Immature natural killer cell (primary cell): ENCODE results near the gene ADORA2B. TPM values are rescaled to one million over a fixed set of nuclear protein-coding genes. Genes with fewer than 3 reads are reported as not detected.
"Not testable (repeated sequence)": the region's sequence is repeated elsewhere in the genome, so short reads cannot be mapped to it uniquely, and the experiment has no call there.

ENCODE experiments used
- DNase-seq, 3 donors: peaks; one replicate each; pipeline ENCODE4 v3.0.0; 2022; ENCODE audit warnings: mixed read lengths in 1 of 3
- H3K27ac Mint-ChIP-seq, 6 donors: one replicate each; pipeline ENCODE4 v1.8.0; 2020; ENCODE audit warnings: mixed read lengths in 6 of 6, mild to moderate bottlenecking in 5 of 6, inconsistent platforms in 4 of 6, moderate library complexity in 3 of 6
- H3K27me3 Mint-ChIP-seq, 3 donors: one replicate each; pipeline ENCODE4 v1.8.0; 2020 to 2021; ENCODE audit warnings: low read depth in 3 of 3, mild to moderate bottlenecking in 3 of 3, mixed read lengths in 3 of 3, moderate library complexity in 3 of 3, inconsistent platforms in 1 of 3
- H3K36me3 Mint-ChIP-seq, 3 donors: one replicate each; pipeline ENCODE4 v1.8.0; 2020; ENCODE audit warnings: mixed read lengths in 3 of 3, inconsistent platforms in 2 of 3, mild to moderate bottlenecking in 2 of 3
- H3K4me1 Mint-ChIP-seq, 2 donors: one replicate each; pipeline ENCODE4 v1.8.0; 2020; ENCODE audit warnings: inconsistent platforms in 2 of 2, mild to moderate bottlenecking in 2 of 2, mixed read lengths in 2 of 2, moderate library complexity in 1 of 2
- H3K4me3 Mint-ChIP-seq, 5 donors: one replicate each; pipeline ENCODE4 v1.8.0; 2020; ENCODE audit warnings: mild to moderate bottlenecking in 5 of 5, mixed read lengths in 5 of 5, inconsistent platforms in 3 of 5, moderate library complexity in 3 of 5
- H3K9me3 Mint-ChIP-seq, 6 donors: one replicate each; pipeline ENCODE4 v1.8.0; 2020; ENCODE audit warnings: mild to moderate bottlenecking in 6 of 6, mixed read lengths in 6 of 6, inconsistent platforms in 4 of 6, moderate library complexity in 3 of 6
- polyA plus RNA-seq, 3 donors: library from polyadenylated mRNA; unstranded; fragments of 300-500 nt; fragmentation: Illumina TruSeq; gene quantifications; one replicate each; pipeline ENCODE4 v1.2.3, GENCODE V29; 2021

ADORA2B gene
- polyA plus RNA-seq, result 1 to 10 TPM in 2 of 3 donors, under 1 TPM in 1; 0.96 to 1.6 (median 1.3) TPM

DNA sequence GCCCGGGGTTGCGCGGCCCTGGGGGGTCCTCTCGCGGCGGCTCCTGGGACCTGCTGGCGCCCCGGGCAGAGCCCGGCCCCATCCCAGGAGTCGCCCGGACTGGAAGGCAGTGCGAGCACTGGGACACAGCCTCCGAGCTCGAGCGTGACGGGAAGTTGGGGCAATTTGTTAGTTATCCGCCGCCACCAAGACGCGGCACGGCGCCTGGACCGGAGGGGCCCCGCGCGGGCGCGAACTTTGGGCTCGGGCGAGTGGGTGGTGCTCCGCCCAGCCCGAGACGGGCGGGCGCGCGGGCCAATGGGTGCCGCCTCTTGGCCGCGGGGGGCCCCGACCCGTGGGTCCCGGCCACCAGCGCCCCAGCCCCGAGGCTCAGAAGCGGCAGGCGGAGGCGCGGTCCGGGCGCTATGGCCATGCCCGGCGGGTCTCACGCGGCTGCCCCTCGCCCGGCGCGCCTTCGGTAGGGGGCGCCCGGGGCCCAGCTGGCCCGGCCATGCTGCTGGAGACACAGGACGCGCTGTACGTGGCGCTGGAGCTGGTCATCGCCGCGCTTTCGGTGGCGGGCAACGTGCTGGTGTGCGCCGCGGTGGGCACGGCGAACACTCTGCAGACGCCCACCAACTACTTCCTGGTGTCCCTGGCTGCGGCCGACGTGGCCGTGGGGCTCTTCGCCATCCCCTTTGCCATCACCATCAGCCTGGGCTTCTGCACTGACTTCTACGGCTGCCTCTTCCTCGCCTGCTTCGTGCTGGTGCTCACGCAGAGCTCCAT, at the start of gene ADORA2B:
Gene ADORA2B, plus strand, starts transcription at position 372 of the 768 bp plus-strand sequence. Its CDS starts 119 bp downstream, at position 491.
- H3K9me3 Mint-ChIP-seq, result no peaks in the 10 kb centered on the region
- peaks cover 0 to 3% (median 0%) of the 10 kb centered on the region in 3 donors for H3K36me3 Mint-ChIP-seq
- no peak within 1 kb of the TSS for H3K27ac Mint-ChIP-seq
- H3K4me1 Mint-ChIP-seq, result peaks cover 9 to 10% of the 10 kb centered on the region in 2 donors
- peaks cover 10 to 18% (median 17%) of the 10 kb centered on the region in 3 donors for H3K27me3 Mint-ChIP-seq
- DNase-seq, result peak; percentile 22 to 30 (median 24)
- H3K4me3 Mint-ChIP-seq, result peak within 1 kb of the TSS; percentile 78 to 87 (median 82)

DNA sequence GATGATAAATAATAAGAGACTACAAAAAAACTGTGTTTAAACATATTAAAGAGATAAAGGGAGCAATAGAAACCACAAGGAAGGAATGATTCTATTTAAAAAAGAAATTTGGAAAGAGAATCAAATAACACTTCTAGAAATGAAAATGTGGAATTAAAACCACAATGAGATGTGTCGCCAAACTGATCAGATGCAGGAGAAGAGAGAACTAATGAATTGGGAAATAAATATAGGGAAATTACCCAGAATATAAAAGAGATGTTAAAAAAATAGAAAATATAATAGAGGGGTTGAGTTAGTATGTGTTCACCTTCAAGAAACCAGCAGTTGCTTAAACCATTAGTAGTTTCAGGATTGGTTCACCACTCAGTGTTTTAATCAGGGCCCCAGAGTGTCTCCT, 48.7 kb upstream of the ADORA2B start:
- Mint-ChIP-seq H3K9me3 (no peaks in the 10 kb centered on the region), H3K27me3 (peaks cover 0 to 3% (median 0%) of the 10 kb centered on the region in 3 donors), H3K4me1 (peaks cover 16 to 24% of the 10 kb centered on the region in 2 donors), H3K36me3 (no peaks in the 10 kb centered on the region), H3K27ac (peak overlapping the region in 4 of 6 donors; percentile 42 to 81 (median 64)), H3K4me3 (no peak overlapping the region)
- no peak for DNase-seq

- Mint-ChIP-seq H3K9me3 (no peaks in the 10 kb centered on the region), H3K4me1 (peaks cover 16 to 24% of the 10 kb centered on the region in 2 donors), H3K27me3 (peaks cover 0 to 3% (median 0%) of the 10 kb centered on the region in 3 donors), H3K36me3 (no peaks in the 10 kb centered on the region), H3K4me3 (peak overlapping the region; percentile 74 to 87 (median 82)), H3K27ac (peak overlapping the region in 5 of 6 donors; percentile 78 to 85 (median 84))
- no peak for DNase-seq
These were observed 48.1 kb upstream of the ADORA2B start for GRCh38 chr17:15896834-15897233.

- DNase-seq, H3K4me3 Mint-ChIP-seq, H3K27me3 Mint-ChIP-seq, H3K36me3 Mint-ChIP-seq, H3K9me3 Mint-ChIP-seq: not testable (repeated sequence)
- Mint-ChIP-seq H3K27ac (peak overlapping the region in 1 of 6 donors; percentile 10), H3K4me1 (peaks cover 16 to 24% of the 10 kb centered on the region in 2 donors)
These were observed 45.3 kb upstream of the ADORA2B start for GRCh38 chr17:15899596-15899995.

- Mint-ChIP-seq H3K27ac (no peak overlapping the region), H3K27me3 (peaks cover 0 to 2% (median 1%) of the 10 kb centered on the region in 3 donors), H3K36me3 (no peaks in the 10 kb centered on the region), H3K4me1 (peaks cover 16 to 23% of the 10 kb centered on the region in 2 donors), H3K4me3 (no peak overlapping the region), H3K9me3 (no peaks in the 10 kb centered on the region)
- DNase-seq, result no peak
These were observed 44.1 kb upstream of the ADORA2B start for GRCh38 chr17:15900871-15901270.

DNA sequence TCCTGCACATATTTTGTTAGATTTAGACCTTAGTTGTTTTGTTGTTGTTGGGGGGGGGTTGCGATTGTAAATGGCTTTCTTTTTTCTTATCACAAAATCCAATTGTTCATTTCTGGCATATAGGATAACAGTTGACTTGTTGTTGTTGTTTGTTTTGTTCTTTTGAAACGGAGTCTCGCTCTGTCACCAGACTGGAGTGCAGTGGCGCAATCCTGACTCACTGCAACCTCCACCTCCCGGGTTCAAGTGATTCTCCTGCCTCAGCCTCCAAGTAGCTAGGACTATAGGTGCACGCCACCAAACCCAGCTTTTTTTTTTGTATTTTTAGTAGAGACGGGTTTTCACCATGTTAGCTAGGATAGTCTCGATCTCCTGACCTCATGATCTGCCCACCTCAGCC, 39.7 kb upstream of the ADORA2B start:
- H3K36me3 Mint-ChIP-seq, H3K4me3 Mint-ChIP-seq, H3K27me3 Mint-ChIP-seq, H3K4me1 Mint-ChIP-seq, H3K27ac Mint-ChIP-seq, H3K9me3 Mint-ChIP-seq, DNase-seq: not testable (repeated sequence)

DNA sequence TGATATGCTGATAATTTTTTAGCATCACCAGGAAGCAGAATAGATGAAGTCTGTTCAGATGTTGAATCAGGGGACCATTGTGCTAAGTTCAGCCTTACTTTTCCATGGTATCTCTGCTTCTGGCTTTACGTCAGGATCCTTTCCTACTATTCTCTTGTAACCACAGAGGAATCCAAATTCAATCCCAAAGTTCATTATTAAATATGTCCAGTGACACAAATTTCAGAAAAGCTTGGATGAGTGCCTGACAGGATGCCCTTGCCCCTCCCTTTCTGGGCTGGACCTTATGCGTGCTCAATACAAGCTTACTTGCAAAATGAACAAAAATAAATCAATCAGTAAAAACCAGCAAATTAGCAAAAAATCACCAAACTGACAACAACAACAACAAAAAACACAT, 37.6 kb upstream of the ADORA2B start:
- DNase-seq, result no peak
- H3K9me3 Mint-ChIP-seq, result no peaks in the 10 kb centered on the region
- H3K27me3 Mint-ChIP-seq, result peaks cover 0 to 5% (median 1%) of the 10 kb centered on the region in 3 donors
- H3K36me3 Mint-ChIP-seq, result no peaks in the 10 kb centered on the region
- H3K4me1 Mint-ChIP-seq, result no peaks in the 10 kb centered on the region
- no peak overlapping the region for H3K27ac Mint-ChIP-seq
- H3K4me3 Mint-ChIP-seq, result no peak overlapping the region

GRCh38 chr17:15908378-15908777, 36.6 kb upstream of the ADORA2B start:
- H3K4me3 Mint-ChIP-seq, result no peak overlapping the region
- peaks cover under 1 to 1% of the 10 kb centered on the region in 2 donors for H3K4me1 Mint-ChIP-seq
- no peak for DNase-seq
- H3K9me3 Mint-ChIP-seq, result no peaks in the 10 kb centered on the region
- H3K36me3 Mint-ChIP-seq, result no peaks in the 10 kb centered on the region
- H3K27me3 Mint-ChIP-seq, result peaks cover 0 to 3% (median 0%) of the 10 kb centered on the region in 3 donors
- H3K27ac Mint-ChIP-seq, result no peak overlapping the region

- Mint-ChIP-seq H3K4me1 (peaks cover 12 to 13% of the 10 kb centered on the region in 2 donors), H3K36me3 (no peaks in the 10 kb centered on the region), H3K4me3 (no peak overlapping the region), H3K27me3 (peaks cover 0 to 3% (median 0%) of the 10 kb centered on the region in 3 donors), H3K9me3 (no peaks in the 10 kb centered on the region), H3K27ac (no peak overlapping the region)
- no peak for DNase-seq
These were observed 35.4 kb upstream of the ADORA2B start for GRCh38 chr17:15909481-15909991.

GRCh38 chr17:15910791-15911190, 34.1 kb upstream of the ADORA2B start:
- Mint-ChIP-seq H3K27me3 (peaks cover 0 to 3% (median 0%) of the 10 kb centered on the region in 3 donors), H3K9me3 (no peaks in the 10 kb centered on the region), H3K4me3 (no peak overlapping the region), H3K27ac (no peak overlapping the region), H3K4me1 (peaks cover 25% of the 10 kb centered on the region in 2 donors), H3K36me3 (no peaks in the 10 kb centered on the region)
- DNase-seq, result no peak

GRCh38 chr17:15911701-15912100, 33.2 kb upstream of the ADORA2B start:
- H3K4me1 Mint-ChIP-seq, result peaks cover 25 to 27% of the 10 kb centered on the region in 2 donors
- not testable (repeated sequence) for DNase-seq, H3K27ac Mint-ChIP-seq, H3K27me3 Mint-ChIP-seq, H3K9me3 Mint-ChIP-seq, H3K36me3 Mint-ChIP-seq, H3K4me3 Mint-ChIP-seq

- no peaks in the 10 kb centered on the region for H3K36me3 Mint-ChIP-seq
- H3K27ac Mint-ChIP-seq, result no peak overlapping the region
- DNase-seq, result no peak
- H3K9me3 Mint-ChIP-seq, result no peaks in the 10 kb centered on the region
- no peak overlapping the region for H3K4me3 Mint-ChIP-seq
- peaks cover 25 to 27% of the 10 kb centered on the region in 2 donors for H3K4me1 Mint-ChIP-seq
- peaks cover 0 to 5% (median 4%) of the 10 kb centered on the region in 3 donors for H3K27me3 Mint-ChIP-seq
These were observed 32.4 kb upstream of the ADORA2B start for GRCh38 chr17:15912416-15912955.

DNA sequence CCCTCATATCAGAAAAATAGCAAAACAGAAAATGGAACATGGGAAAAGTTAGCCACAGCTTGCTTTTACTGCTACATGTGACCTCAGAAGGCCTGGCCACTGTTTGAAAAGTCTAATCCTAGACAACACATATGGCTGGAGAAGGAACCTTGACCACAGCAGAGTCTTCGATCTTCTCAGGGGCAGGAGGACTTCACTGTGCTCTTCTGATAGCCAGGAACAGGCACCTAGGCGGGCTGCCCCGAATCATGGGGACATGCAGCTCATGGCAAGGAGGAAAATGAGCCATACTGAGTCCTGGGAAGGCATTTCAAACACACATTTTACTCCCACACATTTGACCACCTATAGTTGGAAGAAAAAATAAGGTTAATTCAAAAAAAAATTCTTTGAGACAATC, 31.1 kb upstream of the ADORA2B start:
- H3K27ac Mint-ChIP-seq, result peak overlapping the region in 3 of 6 donors; percentile 75 to 76 (median 76)
- H3K27me3 Mint-ChIP-seq, result peaks cover 0 to 5% (median 4%) of the 10 kb centered on the region in 3 donors

More for the DNA sequence above, 31.1 kb upstream of the ADORA2B start:
- Mint-ChIP-seq H3K4me1 (peaks cover 25 to 27% of the 10 kb centered on the region in 2 donors), H3K9me3 (no peaks in the 10 kb centered on the region), H3K4me3 (peak overlapping the region in 2 of 5 donors; percentile 52 to 54), H3K36me3 (no peaks in the 10 kb centered on the region)
- DNase-seq, result no peak
